NCI-H2107 treated with DMSO at 0.1 percent for 48 hours (cell line): ENCODE results near the gene SYNDIG1L.
A peak's percentile ranks its signal among the peaks of the same experiment; 100 is the strongest.

Experiments used
- DNase-seq: peaks from one replicate; lab custom pipeline; 2025; ENCODE audit not compliant: unreplicated experiment; lab: John Stamatoyannopoulos, UW

Gene SYNDIG1L

GRCh38 chr14:74364271-74364880 is 61.6 kb downstream of the SYNDIG1L start:
- no peak for DNase-seq

DNA sequence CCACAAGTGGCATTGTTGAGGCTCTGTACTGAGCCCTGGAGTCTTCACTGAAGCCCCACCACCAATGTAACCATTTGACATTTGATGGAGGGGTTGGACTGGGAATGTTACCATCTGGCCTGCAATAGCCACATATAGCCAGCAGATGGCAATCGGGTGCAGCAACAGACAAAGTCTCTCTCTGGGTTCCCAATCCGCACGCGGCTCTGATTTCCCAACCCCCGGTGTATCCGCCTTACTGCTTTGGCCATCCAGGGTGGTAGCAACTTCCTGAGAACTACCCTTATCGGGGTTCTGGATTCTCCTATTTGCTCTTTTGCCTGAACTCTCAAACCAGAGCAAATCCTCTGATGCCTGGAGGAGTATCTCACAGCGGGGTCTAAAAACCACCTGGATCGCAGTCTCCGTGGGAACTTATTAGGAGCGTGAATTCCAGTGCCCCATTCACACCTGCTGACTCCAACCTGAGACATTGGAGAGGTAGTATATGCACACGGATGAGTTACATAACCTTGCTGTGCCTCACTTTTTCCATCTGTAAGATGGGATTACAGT is 63.6 kb downstream of the SYNDIG1L start:
- peak; percentile 76 for DNase-seq

GRCh38 chr14:74360163-74360562 is 65.8 kb downstream of the SYNDIG1L start:
- no peak for DNase-seq

GRCh38 chr14:74358176-74358829 is 67.7 kb downstream of the SYNDIG1L start:
- DNase-seq = no peak

GRCh38 chr14:74357585-74357984 is 68.4 kb downstream of the SYNDIG1L start:
- DNase-seq = no peak

DNA sequence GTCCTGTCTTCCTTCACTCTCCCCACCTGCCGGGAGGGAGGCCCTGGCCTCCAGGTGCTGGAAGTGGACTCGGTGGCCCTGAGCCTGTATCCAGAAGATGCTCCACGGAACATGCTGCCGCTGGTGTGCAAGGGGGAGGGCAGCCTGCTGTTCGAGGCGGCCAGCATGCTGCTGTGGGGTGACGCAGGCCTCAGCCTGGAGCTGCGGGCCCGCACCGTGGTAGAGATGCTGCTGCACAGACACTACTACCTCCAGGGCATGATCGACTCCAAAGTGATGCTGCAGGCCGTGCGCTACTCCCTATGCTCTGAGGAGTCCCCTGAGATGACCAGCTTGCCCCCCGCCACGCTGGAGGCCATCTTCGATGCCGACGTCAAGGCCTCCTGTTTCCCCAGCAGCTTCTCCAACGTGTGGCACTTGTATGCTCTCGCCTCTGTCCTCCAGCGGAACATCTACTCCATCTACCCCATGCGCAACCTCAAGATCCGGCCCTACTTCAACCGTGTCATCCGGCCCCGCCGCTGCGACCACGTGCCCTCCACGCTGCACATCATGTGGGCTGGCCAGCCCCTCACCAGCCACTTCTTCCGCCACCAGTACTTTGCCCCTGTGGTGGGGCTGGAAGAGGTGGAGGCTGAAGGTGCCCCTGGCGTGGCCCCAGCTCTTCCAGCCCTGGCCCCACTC is 69.0 kb downstream of the SYNDIG1L start:
- no peak for DNase-seq
